Osteoblast (primary cell): Measurements from ENCODE around the gene PLCB4. TPM values are rescaled to one million over a fixed set of nuclear protein-coding genes. Genes with fewer than 3 reads are reported as not detected.

Experiments
- DNase-seq: peaks from one replicate; pipeline ENCODE4 v3.0.0; 2011; ENCODE audit warnings: low spot score, mixed read lengths; ENCODE audit not compliant: insufficient read length; ENCODE audit errors: missing footprints
- H2AFZ ChIP-seq: 2 replicates; pipeline ENCODE4 v1.6.0; 2011; ENCODE audit warnings: mild to moderate bottlenecking, low read length
- H3K27ac ChIP-seq: 2 replicates; pipeline ENCODE4 v1.5.1; 2011; ENCODE audit warnings: mild to moderate bottlenecking, low read depth, low read length, moderate library complexity
- H3K27me3 ChIP-seq: 2 replicates; pipeline ENCODE4 v1.6.0; 2012; ENCODE audit warnings: mild to moderate bottlenecking, control low read depth, inconsistent platforms, low read length, moderate library complexity; ENCODE audit not compliant: insufficient read depth
- H3K36me3 ChIP-seq: 2 replicates; pipeline ENCODE4 v1.5.1; 2011; ENCODE audit warnings: mild to moderate bottlenecking, low read length, control low read depth, moderate library complexity; ENCODE audit not compliant: insufficient read depth
- H3K4me1 ChIP-seq: 2 replicates; pipeline ENCODE4 v1.5.1; 2011; ENCODE audit warnings: mild to moderate bottlenecking, low read length, control low read depth, moderate library complexity; ENCODE audit not compliant: insufficient read depth
- H3K4me2 ChIP-seq: 2 replicates; pipeline ENCODE4 v1.6.0; 2011; ENCODE audit warnings: mild to moderate bottlenecking, low read length; ENCODE audit not compliant: insufficient read depth
- H3K4me3 ChIP-seq: fragments of 200-600 bp; sonication (generic); 3 replicates; pipeline ENCODE4 v1.5.1; 2012; ENCODE audit warnings: mild to moderate bottlenecking, low read length, inconsistent platforms; ENCODE audit not compliant: insufficient read depth
- H3K79me2 ChIP-seq: 2 replicates; pipeline ENCODE4 v1.6.0; 2012; ENCODE audit warnings: mild to moderate bottlenecking, low read length, control low read depth, inconsistent platforms; ENCODE audit not compliant: insufficient read depth
- H3K9me3 ChIP-seq: 2 replicates; pipeline ENCODE4 v1.5.1; 2011; ENCODE audit warnings: low read depth, low read length, control low read depth
- H4K20me1 ChIP-seq: 2 replicates; pipeline ENCODE4 v1.6.0; 2012; ENCODE audit warnings: mild to moderate bottlenecking, low read length, control low read depth; ENCODE audit not compliant: insufficient read depth
- total RNA-seq: library from RNA; depleted of rRNA; stranded (reverse); fragments of >200 nt; gene quantifications from 2 replicates; pipeline ENCODE4 v1.2.3, GENCODE V29; 2012
- TF ChIP-seq, protein P1 (sequence below): IDR thresholded peaks from 2 replicates; pipeline ENCODE4 v1.5.1; 2011; ENCODE audit warnings: mild to moderate bottlenecking, low read depth, low read length, moderate library complexity; ENCODE audit errors: extremely low read depth

Gene PLCB4
- total RNA-seq, 1 donor, result 13.0 TPM

DNA sequence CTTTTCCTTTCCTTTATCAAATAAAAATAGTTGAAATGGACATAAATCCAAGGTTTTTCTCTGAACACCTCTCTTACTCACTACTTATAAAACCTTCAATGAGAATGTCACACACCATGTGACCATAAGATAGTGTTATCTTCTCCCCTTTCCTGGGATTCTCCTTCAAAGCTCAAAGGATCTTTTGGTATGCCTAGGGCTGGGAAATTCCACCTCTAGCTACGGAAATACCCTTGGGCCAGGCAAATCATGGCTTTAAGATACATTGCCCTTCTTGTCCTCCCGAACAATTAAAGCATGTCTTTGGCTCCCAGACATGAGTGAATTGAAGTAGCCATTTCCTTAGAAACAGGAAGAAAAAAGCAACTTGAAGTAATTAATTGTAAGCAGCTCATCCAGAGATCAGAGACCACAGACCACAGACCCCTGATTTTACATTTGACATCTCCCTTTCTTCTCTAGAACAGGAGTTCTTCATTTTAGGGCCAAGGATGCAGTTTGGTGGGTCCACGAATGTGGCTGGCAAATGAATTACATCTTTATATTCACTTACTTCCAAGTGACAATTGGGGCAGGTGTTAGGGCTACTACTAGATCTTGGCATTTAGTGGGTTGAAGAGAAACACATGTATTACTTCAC is 4.1 kb downstream of the PLCB4 start:
- Histone ChIP-seq H3K4me2 (no peak overlapping the region), H3K4me1 (peaks cover 32% of the 10 kb centered on the region), H3K79me2 (peaks cover 86% of the 10 kb centered on the region), H3K27ac (no peak overlapping the region), H2AFZ (no peak overlapping the region), H3K9me3 (no peaks in the 10 kb centered on the region), H3K36me3 (no peaks in the 10 kb centered on the region), H3K4me3 (no peak overlapping the region), H4K20me1 (peaks cover 9% of the 10 kb centered on the region), H3K27me3 (no peaks in the 10 kb centered on the region)
- DNase-seq, result no peak
- TF ChIP-seq, protein P1, sequence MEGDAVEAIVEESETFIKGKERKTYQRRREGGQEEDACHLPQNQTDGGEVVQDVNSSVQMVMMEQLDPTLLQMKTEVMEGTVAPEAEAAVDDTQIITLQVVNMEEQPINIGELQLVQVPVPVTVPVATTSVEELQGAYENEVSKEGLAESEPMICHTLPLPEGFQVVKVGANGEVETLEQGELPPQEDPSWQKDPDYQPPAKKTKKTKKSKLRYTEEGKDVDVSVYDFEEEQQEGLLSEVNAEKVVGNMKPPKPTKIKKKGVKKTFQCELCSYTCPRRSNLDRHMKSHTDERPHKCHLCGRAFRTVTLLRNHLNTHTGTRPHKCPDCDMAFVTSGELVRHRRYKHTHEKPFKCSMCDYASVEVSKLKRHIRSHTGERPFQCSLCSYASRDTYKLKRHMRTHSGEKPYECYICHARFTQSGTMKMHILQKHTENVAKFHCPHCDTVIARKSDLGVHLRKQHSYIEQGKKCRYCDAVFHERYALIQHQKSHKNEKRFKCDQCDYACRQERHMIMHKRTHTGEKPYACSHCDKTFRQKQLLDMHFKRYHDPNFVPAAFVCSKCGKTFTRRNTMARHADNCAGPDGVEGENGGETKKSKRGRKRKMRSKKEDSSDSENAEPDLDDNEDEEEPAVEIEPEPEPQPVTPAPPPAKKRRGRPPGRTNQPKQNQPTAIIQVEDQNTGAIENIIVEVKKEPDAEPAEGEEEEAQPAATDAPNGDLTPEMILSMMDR, result no peak

DNA sequence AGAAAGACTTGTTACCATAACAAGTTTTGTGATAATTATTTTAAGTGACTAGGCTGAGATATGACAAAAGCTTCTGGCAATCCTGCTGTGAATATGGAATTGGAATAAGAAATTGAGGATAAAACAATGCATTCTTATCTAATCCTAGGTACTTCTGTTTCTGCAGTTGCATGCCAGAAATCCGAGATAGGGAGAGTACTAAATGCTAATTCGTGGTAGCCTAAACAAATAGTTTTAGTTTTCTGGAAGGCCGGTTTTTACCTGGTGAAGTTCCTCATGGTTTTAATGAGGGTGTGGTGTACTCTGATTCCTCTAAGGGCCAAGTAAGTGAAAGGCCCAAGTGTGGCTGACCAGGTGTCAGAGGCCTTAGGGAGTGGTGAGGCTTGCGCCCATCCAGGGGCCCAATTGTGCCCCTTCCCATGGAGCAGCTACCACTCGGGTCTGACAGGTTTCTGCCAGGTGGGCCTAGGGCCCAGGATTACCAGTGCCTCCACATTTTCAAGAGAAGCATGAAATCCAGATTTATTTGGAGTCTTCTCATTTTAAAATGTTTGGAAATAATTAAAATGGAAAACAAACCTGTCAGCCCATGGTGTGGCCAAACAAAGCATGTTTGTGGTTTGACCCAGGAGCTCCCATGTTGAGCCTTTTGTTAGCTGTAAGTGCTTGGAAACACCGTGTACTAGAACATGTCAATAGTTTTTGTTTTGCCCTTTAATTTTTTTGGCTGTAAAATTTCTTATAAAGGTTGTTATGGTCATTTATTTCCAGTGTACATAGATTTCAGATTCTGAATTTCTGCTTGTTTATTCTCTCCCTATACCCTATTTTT is 6.6 kb downstream of the PLCB4 start:
- Histone ChIP-seq H3K36me3 (no peaks in the 10 kb centered on the region), H3K79me2 (peaks cover 94% of the 10 kb centered on the region), H3K4me3 (no peak overlapping the region), H3K9me3 (no peaks in the 10 kb centered on the region), H2AFZ (no peak overlapping the region), H3K27me3 (no peaks in the 10 kb centered on the region), H3K4me1 (peaks cover 24% of the 10 kb centered on the region), H4K20me1 (peaks cover 9% of the 10 kb centered on the region), H3K4me2 (no peak overlapping the region), H3K27ac (no peak overlapping the region)
- no peak for DNase-seq
- TF ChIP-seq, protein P1, result no peak

DNA sequence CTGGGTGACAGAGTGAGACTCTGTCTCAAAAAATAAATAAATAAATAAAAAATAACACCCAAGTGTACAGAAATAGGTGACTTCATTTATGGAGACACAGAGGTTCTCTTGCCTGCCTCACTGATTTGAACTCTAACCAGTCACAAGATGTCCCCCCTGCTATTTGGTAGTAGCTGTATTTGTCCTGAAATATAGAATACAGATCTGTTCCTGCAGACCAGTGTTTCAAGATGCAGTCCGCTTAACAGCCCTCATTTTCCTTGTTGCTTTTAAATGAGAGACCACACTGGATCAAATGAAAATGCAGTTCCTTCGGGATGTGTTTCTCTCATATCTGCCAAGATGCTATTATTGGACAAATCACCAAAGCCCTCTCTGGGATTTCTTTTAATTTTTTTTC is 7.6 kb downstream of the PLCB4 start:
- TF ChIP-seq, protein P1, result no peak
- no peak overlapping the region for H3K27ac ChIP-seq
- no peaks in the 10 kb centered on the region for H3K9me3 ChIP-seq
- DNase-seq, result no peak
- H3K4me3 ChIP-seq, result no peak overlapping the region
- H3K4me1 ChIP-seq, result peaks cover 16% of the 10 kb centered on the region
- no peak overlapping the region for H2AFZ ChIP-seq
- H3K36me3 ChIP-seq, result no peaks in the 10 kb centered on the region
- H3K79me2 ChIP-seq, result peaks cover 94% of the 10 kb centered on the region
- H3K27me3 ChIP-seq, result no peaks in the 10 kb centered on the region
- peaks cover 9% of the 10 kb centered on the region for H4K20me1 ChIP-seq
- no peak overlapping the region for H3K4me2 ChIP-seq
